HAP-1 (cell line): ENCODE results near the gene FTSJ3.

Source experiments
- DNase-seq, 2 experiments: peaks; one replicate each; pipeline ENCODE4 v3.0.0-alpha.2; 2016 to 2020; ENCODE audit warnings: low spot score in 2 of 2
- H3K27me3 ChIP-seq: fragments of 250-450 bp; sonication (Bioruptor Pico); 2 replicates; pipeline ENCODE4 v1.5.1; 2020; ENCODE audit warnings: low read depth, mild to moderate bottlenecking, moderate library complexity
- H3K36me3 ChIP-seq: fragments of 250-450 bp; sonication (Bioruptor Pico); replicated peaks from 2 replicates; pipeline ENCODE4 v1.5.1; 2020; ENCODE audit warnings: mild to moderate bottlenecking
- H3K4me1 ChIP-seq: fragments of 250-450 bp; sonication (Bioruptor Pico); 2 replicates; pipeline ENCODE4 v1.5.1; 2020; ENCODE audit warnings: mild to moderate bottlenecking
- H3K4me3 ChIP-seq: fragments of 250-450 bp; sonication (Bioruptor Pico); 2 replicates; pipeline ENCODE4 v1.5.1; 2020; ENCODE audit warnings: mild to moderate bottlenecking, moderate library complexity
- H3K9me3 ChIP-seq: fragments of 250-450 bp; sonication (Bioruptor Pico); 2 replicates; pipeline ENCODE4 v1.5.1; 2020; ENCODE audit warnings: mild to moderate bottlenecking, moderate library complexity
- in situ Hi-C: fragments of 300-500 bp; cut with MboI; formaldehyde crosslinking; loops from 3 replicates; pipeline ENCODE4 v1.14.3; 2020; ENCODE audit warnings: low sequenced_read_pairs, inconsistent platforms, mixed read lengths

Gene FTSJ3

GRCh38 chr17:63827801-63828221 is 348 bp upstream of the FTSJ3 start:
- peaks cover 79% of the 10 kb centered on the region for H3K36me3 ChIP-seq
- H3K4me1 ChIP-seq: peaks cover 6% of the 10 kb centered on the region
- no peak for DNase-seq
- H3K4me3 ChIP-seq: peak overlapping the region; percentile 98
- H3K9me3 ChIP-seq: no peaks in the 10 kb centered on the region
- in situ Hi-C loops: no loop called here
- no peaks in the 10 kb centered on the region for H3K27me3 ChIP-seq

DNA sequence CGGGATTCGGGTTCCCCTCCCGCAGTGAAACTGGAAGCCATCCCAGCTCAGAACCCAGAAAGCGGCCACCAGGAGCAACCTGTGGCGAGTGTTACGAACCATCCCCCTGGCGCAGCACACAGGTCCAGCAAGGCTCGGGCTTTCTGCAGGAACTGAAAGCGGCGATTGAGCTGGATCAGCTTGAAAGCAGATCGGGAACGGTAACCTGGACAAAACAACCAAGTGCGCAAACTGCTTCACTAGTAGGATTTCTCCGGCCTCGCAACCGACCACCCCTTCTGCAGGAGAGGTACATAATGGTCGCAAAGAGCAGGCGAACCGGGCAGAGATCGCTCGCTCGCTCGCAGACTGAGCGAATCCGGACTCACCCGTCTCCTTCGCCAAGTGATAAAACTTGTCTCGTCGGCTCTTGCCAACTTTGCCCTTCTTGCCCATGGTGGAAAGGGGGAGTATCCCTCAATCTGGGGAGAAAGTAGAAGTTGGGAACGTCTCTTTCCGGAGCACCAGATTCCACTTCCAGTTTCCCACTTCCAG is 928 bp downstream of the FTSJ3 start:
- H3K9me3 ChIP-seq: no peaks in the 10 kb centered on the region
- H3K36me3 ChIP-seq: peaks cover 79% of the 10 kb centered on the region

DNA sequence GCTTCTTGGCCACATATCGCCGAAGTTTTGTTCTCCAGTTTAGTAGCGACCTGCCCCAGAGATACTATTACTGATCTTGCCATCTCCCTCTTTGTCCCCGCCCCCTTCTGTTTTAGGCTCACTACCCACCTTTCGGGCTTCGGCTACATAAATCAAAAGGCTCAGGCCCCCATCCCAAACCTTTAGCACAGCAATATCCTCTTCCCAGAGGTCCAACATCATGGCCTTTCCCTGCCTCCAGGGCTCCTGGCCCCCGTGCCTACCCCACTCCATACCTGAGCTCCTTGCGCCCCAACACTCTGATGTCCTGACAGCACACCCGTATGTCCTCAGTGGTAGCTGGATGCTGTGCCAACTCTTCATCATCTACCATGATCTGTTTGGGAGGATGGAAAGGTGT is 3.1 kb downstream of the FTSJ3 start:
- H3K36me3 ChIP-seq: peaks cover 78% of the 10 kb centered on the region
- no peak overlapping the region for H3K4me3 ChIP-seq
- H3K9me3 ChIP-seq: no peaks in the 10 kb centered on the region
- H3K4me1 ChIP-seq: peaks cover 6% of the 10 kb centered on the region
- in situ Hi-C loops: loop anchor here (25.0 kb wide), 1 partner anchor 688 kb away; the partner anchor contains the start of genes CEP95 and DDX5
- no peaks in the 10 kb centered on the region for H3K27me3 ChIP-seq
- DNase-seq: no peak

More for the DNA sequence above, 928 bp downstream of the FTSJ3 start:
- in situ Hi-C loops: no loop called here
- Histone ChIP-seq H3K27me3 (no peaks in the 10 kb centered on the region), H3K4me3 (peak overlapping the region; percentile 98), H3K4me1 (peaks cover 6% of the 10 kb centered on the region)
- DNase-seq: no peak

DNA sequence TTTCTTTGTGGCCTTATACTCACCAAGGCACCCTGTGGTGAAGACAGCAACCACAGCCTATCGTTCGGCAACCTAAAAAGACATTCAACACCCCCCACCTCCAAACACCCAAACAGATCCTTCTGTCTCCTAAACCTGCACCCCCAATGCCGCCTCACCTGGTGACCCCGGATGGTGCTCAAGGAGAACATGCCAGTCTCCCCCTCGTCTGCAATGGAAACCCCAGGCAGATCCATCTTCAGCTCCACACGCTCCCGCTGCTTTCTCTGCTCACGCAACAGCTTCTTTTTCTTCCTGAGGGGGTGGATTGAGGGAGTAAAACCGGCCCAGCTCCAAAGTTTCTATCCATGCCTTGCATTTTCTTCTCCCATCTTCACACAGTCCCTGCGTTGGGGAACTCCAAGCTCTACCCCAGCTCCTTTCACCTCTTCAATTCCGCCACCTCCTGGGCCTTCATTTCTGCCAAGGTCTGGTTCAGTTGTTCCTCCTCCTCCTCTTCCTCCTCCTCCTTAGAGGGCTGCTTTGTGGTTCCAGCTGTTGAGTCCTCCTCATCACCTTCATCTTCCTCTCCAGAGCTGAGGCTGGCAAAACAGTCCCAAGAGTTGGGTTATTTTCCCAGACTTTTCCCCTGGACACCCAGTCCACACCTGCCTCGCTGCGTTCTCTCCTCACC is 3.7 kb downstream of the FTSJ3 start:
- in situ Hi-C loops: loop anchor here (25.0 kb wide), 1 partner anchor 689 kb away; the partner anchor contains the start of genes CEP95 and DDX5
- no peaks in the 10 kb centered on the region for H3K27me3 ChIP-seq
- H3K4me3 ChIP-seq: no peak overlapping the region
- no peaks in the 10 kb centered on the region for H3K9me3 ChIP-seq
- no peak for DNase-seq
- H3K36me3 ChIP-seq: peaks cover 78% of the 10 kb centered on the region
- peaks cover 6% of the 10 kb centered on the region for H3K4me1 ChIP-seq

- no peak for DNase-seq
- in situ Hi-C loops: loop anchor here (25.0 kb wide), 1 partner anchor 690 kb away; the partner anchor contains the start of genes CEP95 and DDX5
- H3K27me3 ChIP-seq: no peaks in the 10 kb centered on the region
- H3K4me1 ChIP-seq: peaks cover 6% of the 10 kb centered on the region
- peaks cover 87% of the 10 kb centered on the region for H3K36me3 ChIP-seq
- no peaks in the 10 kb centered on the region for H3K9me3 ChIP-seq
- H3K4me3 ChIP-seq: no peak overlapping the region
Observed at GRCh38 chr17:63822537-63822936, 4.9 kb downstream of the FTSJ3 start.

- Histone ChIP-seq H3K36me3 (peaks cover 94% of the 10 kb centered on the region), H3K4me3 (no peak overlapping the region), H3K4me1 (peaks cover 6% of the 10 kb centered on the region), H3K27me3 (no peaks in the 10 kb centered on the region), H3K9me3 (no peaks in the 10 kb centered on the region)
- in situ Hi-C loops: loop anchor here (25.0 kb wide), 1 partner anchor 690 kb away; the partner anchor contains the start of genes CEP95 and DDX5
- no peak for DNase-seq
Observed at GRCh38 chr17:63821804-63822203, 5.7 kb downstream of the FTSJ3 start.

GRCh38 chr17:63820963-63821561 is 6.4 kb downstream of the FTSJ3 start:
- DNase-seq: no peak
- Histone ChIP-seq H3K9me3 (no peaks in the 10 kb centered on the region), H3K27me3 (no peaks in the 10 kb centered on the region), H3K36me3 (peaks cover 98% of the 10 kb centered on the region), H3K4me1 (peaks cover 5% of the 10 kb centered on the region), H3K4me3 (no peak overlapping the region)
- in situ Hi-C loops: loop anchor here (25.0 kb wide), 1 partner anchor 691 kb away; the partner anchor contains the start of genes CEP95 and DDX5

DNA sequence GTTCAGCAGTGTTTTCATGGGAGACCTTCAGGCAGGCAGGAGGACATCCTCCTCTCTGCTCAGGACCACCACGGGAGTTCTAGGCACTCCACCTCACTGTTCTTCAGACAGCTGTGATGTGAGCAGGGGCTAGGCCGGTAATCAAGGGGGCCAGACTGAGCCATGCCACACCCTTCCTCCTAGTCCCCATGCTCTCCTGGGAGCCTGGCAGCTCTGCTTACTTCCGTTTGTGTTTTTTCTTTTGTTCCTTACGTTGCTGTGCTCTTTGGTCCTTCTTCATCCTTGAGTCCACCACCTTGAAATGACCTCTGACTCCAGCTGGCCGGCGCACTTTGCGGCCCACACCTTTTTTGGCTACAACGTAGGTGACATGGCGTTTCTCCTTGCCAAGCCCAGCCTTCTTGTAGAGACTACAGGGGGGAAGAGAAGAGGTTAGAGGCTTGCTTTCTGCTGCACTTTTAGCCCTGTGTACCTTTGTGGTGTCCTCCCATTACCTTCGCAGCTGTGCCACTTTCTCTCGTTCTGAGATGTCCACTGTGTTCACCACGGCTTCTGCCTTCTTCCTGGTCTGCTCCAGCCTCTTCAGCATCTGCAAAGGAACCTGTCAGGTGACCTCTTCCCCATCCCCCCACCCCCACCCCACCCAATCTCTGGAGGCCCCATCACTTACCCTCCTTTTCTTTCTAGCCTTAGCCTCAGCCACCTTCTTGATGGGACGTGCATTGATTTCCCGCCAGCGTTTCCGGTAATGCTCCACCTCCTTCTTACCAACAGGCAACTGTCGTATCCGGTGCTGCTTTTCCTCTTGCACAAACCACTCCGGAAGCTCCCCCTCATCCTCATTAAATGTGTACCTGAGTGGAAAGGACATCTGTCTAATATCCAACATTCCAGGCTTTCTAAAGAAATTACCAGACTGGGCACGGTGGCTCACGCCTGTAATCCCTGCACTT is 7.6 kb downstream of the FTSJ3 start:
- no peak overlapping the region for H3K4me3 ChIP-seq
- H3K4me1 ChIP-seq: no peaks in the 10 kb centered on the region
- no peaks in the 10 kb centered on the region for H3K9me3 ChIP-seq
- H3K27me3 ChIP-seq: no peaks in the 10 kb centered on the region
- DNase-seq: no peak
- H3K36me3 ChIP-seq: peaks cover 99% of the 10 kb centered on the region
- in situ Hi-C loops: loop anchor here (25.0 kb wide), 1 partner anchor 692 kb away; the partner anchor contains the start of genes CEP95 and DDX5

DNA sequence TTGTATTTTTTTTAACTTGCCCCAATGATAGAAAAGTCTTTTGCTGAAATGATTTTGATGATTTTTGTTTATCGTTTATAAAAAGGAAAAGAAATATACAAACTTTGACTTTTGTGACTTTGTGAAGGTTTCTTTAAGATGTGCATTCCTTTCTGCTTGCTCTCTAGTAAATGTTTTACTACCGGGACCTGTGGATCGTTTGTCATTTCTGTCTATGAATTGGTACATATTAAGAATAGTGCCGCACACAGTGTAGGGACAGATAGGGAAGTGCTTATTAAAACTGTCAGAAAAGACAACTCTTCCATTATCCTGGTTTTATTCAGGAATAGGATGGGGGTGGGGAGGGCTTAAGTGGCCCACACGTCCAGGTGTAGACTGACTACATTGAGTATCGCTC is 8.3 kb downstream of the FTSJ3 start:
- H3K36me3 ChIP-seq: peaks cover 97% of the 10 kb centered on the region
- no peak overlapping the region for H3K4me3 ChIP-seq
- no peaks in the 10 kb centered on the region for H3K27me3 ChIP-seq
- no peak for DNase-seq
- no peaks in the 10 kb centered on the region for H3K9me3 ChIP-seq
- H3K4me1 ChIP-seq: no peaks in the 10 kb centered on the region
- in situ Hi-C loops: loop anchor here (25.0 kb wide), 1 partner anchor 693 kb away; the partner anchor contains the start of genes CEP95 and DDX5

DNA sequence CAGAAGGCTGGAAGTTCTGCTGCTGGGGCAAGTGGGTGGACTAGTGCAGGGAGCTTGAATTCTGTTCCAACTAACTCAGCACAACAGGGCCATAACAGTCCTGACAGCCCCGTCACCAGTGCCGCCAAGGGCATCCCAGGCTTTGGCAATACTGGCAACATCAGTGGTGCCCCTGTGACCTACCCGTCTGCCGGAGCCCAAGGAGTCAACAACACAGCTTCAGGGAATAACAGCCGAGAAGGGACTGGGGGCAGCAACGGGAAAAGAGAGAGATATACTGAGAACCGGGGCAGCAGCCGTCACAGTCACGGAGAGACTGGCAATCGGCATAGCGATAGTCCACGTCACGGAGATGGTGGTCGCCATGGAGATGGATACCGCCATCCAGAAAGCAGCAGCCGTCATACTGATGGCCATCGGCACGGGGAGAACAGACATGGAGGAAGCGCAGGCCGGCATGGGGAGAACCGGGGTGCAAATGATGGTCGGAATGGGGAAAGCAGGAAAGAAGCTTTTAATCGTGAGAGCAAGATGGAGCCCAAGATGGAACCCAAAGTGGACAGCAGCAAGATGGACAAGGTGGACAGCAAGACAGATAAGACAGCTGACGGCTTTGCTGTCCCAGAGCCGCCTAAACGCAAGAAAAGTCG is 9.6 kb downstream of the FTSJ3 start:
- Histone ChIP-seq H3K4me1 (no peaks in the 10 kb centered on the region), H3K9me3 (no peaks in the 10 kb centered on the region), H3K36me3 (peaks cover 97% of the 10 kb centered on the region), H3K4me3 (no peak overlapping the region), H3K27me3 (no peaks in the 10 kb centered on the region)
- in situ Hi-C loops: loop anchor here (25.0 kb wide), 1 partner anchor 694 kb away; the partner anchor contains the start of genes CEP95 and DDX5
- no peak for DNase-seq

- Histone ChIP-seq H3K9me3 (no peaks in the 10 kb centered on the region), H3K27me3 (no peaks in the 10 kb centered on the region), H3K4me3 (no peak overlapping the region), H3K36me3 (peaks cover 97% of the 10 kb centered on the region), H3K4me1 (no peaks in the 10 kb centered on the region)
- DNase-seq: no peak
- in situ Hi-C loops: loop anchor here (25.0 kb wide), 1 partner anchor 696 kb away; the partner anchor contains the start of genes CEP95 and DDX5
Observed at GRCh38 chr17:63816669-63817068, 10.8 kb downstream of the FTSJ3 start.

GRCh38 chr17:63816123-63816522 is 11.3 kb downstream of the FTSJ3 start:
- in situ Hi-C loops: loop anchor here (25.0 kb wide), 1 partner anchor 696 kb away; the partner anchor contains the start of genes CEP95 and DDX5
- H3K36me3 ChIP-seq: peaks cover 97% of the 10 kb centered on the region

More at GRCh38 chr17:63816123-63816522, 11.3 kb downstream of the FTSJ3 start:
- H3K27me3 ChIP-seq: no peaks in the 10 kb centered on the region
- H3K4me3 ChIP-seq: no peak overlapping the region
- no peaks in the 10 kb centered on the region for H3K4me1 ChIP-seq
- no peak for DNase-seq
- H3K9me3 ChIP-seq: no peaks in the 10 kb centered on the region
